AG09319 (cell line): ENCODE measurements around the gene FOXP4.

Experiments used
- DNase-seq: peaks from one replicate; pipeline ENCODE4 v3.0.0-alpha.2; 2010; ENCODE audit warnings: low read depth; ENCODE audit errors: extremely low read depth
- TF ChIP-seq, protein P1 (sequence below): IDR thresholded peaks from 2 replicates; pipeline ENCODE4 v1.5.1; 2011; ENCODE audit warnings: low read depth, mild to moderate bottlenecking, inconsistent platforms, low read length, moderate library complexity

The FOXP4 gene

DNA sequence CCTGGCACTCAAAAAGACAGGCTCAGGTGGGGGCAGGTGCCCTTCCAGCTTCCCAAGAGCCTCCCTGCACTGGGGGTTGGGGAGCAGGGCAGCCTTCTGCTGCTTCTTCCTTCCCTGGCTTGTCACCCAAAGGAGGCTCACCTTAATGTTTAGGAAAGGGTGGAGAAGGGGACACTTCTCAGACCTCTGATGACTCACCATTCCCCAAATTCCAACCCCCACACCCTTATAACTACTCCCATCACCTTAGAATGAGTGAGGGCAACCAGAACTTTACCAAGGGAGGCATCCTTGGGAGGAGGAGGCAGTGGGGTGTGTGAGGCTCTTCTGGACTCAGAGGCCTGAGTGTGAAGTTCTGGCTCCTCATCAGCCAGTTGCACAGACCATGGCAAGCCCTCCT lies 15.2 kb upstream of the FOXP4 start:
- DNase-seq = no peak
- TF ChIP-seq, protein P1, sequence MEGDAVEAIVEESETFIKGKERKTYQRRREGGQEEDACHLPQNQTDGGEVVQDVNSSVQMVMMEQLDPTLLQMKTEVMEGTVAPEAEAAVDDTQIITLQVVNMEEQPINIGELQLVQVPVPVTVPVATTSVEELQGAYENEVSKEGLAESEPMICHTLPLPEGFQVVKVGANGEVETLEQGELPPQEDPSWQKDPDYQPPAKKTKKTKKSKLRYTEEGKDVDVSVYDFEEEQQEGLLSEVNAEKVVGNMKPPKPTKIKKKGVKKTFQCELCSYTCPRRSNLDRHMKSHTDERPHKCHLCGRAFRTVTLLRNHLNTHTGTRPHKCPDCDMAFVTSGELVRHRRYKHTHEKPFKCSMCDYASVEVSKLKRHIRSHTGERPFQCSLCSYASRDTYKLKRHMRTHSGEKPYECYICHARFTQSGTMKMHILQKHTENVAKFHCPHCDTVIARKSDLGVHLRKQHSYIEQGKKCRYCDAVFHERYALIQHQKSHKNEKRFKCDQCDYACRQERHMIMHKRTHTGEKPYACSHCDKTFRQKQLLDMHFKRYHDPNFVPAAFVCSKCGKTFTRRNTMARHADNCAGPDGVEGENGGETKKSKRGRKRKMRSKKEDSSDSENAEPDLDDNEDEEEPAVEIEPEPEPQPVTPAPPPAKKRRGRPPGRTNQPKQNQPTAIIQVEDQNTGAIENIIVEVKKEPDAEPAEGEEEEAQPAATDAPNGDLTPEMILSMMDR = no peak

DNA sequence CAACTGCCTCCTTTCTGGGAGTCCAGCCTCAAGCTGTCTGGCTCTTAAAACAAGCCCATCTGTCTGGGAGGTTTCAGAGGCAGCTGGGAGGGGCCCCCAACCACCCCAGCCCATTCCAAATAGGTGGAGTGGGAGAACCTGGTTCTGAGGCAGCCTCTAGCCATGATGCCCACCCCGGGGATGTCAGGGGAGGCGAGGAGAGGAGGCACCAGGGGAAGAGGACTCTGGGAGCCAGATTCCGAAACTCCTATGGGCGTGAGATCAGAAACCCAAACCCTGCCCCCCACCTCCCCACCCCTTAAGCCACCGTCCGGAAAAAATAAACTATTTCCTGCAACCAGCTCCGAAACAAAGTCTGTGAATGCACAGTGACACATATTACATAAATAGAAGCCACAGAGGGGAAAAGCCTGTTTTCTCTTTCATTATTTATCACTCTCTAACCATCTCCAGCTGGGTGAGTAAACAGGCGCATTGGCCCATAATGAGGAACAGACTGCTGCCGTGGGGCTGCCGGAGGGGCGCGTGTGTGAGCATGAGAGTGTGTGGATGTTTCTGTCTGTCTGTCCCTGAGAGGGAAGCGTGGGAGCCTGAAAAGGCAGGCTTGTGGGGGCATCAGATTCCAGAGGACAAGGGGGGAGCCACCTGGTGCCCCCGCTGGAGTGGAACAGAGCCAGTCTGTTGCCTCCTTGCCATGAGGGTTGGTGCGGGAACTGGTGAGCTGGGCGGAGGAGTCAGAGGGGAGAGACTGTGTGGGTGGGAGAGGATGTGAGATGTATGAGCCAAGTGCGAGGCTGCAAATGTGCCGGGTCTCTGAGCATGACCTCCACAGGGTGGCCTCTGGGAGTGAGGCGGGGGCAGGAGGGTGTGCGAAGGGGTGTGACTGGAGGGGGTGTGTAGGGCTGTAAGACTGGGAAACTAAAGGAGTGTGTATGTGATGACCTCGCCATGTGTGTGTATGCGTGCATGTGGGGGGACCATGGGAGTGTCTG lies 14.3 kb upstream of the FOXP4 start:
- TF ChIP-seq, protein P1 = no peak
- DNase-seq = peak; percentile 49

DNA sequence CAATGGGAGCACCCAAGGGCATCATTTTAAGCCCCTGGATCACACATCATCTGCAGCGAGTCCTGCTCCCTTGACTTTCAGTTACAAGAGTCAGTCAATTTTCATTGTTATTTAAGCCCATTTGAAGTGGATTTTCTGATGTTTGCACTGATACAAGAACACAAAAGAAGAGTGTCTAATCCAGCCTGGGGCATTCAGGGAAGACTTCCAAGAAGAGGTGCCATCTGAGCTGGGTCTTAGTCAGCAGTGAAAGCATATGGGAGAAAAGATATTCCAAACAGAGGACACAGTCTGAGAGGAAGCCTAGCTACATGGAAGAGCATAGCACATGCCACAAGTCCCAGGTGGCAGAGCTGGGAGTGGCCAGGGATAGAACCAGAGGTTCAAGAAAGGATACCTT lies 10.4 kb upstream of the FOXP4 start:
- TF ChIP-seq, protein P1 = no peak

DNA sequence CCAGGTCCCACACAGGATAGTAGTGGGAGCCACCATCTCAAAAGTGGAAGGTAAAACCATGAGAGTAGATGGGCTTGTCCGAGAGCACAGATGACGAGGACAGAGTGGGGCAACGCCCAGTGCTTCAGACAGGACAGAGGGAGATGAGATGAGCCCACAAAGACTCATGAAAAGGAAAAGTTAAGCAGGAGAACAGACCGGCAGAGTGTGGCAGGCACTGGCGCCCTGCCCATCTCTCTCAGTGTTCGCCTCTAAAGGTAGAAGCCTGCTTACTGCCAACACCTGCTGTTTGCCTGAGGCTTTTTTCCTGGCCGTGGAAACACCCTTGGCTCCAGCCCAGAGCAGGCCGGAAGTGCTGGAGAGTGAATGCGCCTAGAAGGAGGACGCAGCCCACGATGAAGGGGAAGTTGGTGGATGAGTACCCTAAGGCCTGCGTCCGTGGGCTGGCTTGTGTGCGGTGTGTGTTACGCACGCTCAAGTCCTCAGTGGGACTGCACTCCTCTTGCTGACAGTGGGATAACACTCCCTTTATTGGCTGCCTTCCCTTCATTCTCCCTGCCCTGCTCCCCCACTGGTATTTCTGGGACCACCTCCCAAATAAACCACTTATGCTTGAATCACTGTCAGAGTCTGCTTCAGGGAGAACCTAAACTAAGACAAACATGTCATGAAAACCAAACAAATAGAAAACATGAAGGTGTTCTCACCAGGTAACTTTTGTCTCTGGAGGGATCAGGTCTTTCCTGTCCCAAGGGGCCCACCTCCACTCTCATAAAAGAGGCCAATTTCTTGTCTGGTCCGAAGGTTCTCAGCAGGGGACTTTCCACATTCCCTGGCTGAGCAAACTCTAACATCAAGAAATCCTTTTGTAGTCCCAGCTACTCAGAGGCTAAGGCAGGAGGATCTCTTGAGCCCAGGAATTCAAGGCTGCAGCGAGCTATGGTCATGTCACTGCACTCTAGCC lies 9.1 kb upstream of the FOXP4 start:
- TF ChIP-seq, protein P1 = no peak
- DNase-seq = no peak

More for the DNA sequence above, 10.4 kb upstream of the FOXP4 start:
- DNase-seq = no peak

DNA sequence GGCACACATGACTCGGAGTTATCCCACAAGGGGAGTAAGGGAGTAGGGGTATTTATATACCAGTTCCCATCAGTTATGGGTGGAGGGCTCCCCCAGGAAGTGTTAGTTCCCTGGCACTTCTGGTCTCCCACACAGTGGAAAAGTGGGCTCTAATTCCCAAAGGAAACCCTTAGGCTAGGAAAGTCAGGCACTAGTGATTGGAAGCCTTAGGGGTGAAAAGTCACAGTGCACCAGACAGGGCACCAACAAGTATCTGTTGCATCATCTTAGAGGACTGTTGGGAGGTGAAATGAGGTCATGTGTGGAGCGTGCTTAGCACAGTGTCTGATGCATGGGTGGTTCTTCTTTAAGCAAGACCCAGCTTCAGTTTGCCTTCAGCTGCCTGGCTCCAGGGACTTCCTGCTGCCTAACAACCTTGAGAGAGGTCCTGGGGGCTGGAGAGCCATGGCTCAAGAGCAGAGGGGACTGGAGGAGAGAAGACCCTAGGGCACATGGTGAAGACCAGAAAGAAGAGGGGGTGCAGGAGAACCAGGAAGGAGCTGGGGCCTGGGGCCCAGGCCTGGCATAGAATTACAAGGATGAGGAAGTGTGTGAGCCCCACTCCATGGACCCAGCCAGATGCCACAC lies 7.5 kb upstream of the FOXP4 start:
- TF ChIP-seq, protein P1 = no peak
- DNase-seq = no peak

DNA sequence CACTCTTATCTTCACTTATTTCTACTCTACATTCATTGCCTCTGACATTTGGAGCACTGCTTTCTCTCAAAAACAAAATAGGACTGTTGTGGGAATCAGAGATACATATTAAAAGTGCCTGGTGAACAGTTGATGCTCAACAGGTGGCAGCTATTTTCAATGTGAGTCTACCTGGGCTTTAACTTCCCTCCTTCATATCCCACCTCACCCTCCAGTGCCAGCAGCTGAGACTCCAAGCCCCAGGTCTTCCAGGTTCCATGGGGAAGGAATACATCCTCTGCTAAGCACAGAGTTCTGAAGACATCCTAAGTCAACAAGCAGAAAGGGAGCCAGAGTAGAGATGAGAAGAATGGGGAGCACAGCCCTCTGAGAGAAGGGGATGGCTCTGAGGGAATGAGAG lies 7.0 kb upstream of the FOXP4 start:
- DNase-seq = no peak
- TF ChIP-seq, protein P1 = no peak
